Keratinocyte (primary cell): ENCODE results near the gene PPP2R5C.
"Not testable (repeated sequence)": the region's sequence is repeated elsewhere in the genome, so short reads cannot be mapped to it uniquely, and the experiment has no call there.

Experiments
- EZH2 ChIP-seq: IDR thresholded peaks from one replicate; pipeline ENCODE4 v1.6.1; 2012; ENCODE audit warnings: inconsistent platforms, mild to moderate bottlenecking, low read length, moderate library complexity
- TF ChIP-seq, protein P1 (sequence below), 3 experiments: IDR thresholded peaks in 1 of 3; conservative IDR thresholded peaks in 1 of 3; optimal IDR thresholded peaks in 1 of 3; 2 replicates in 2 of 3; 3 replicates in 1 of 3; pipeline versions ENCODE3 to v1.5.1; 2011; ENCODE audit warnings: low read length in 3 of 3, mild to moderate bottlenecking in 3 of 3, moderate library complexity in 2 of 3, control low read depth in 1 of 3, inconsistent platforms in 1 of 3; ENCODE audit not compliant: insufficient read depth in 2 of 3; ENCODE audit errors: extremely low read depth in 1 of 3

DNA sequence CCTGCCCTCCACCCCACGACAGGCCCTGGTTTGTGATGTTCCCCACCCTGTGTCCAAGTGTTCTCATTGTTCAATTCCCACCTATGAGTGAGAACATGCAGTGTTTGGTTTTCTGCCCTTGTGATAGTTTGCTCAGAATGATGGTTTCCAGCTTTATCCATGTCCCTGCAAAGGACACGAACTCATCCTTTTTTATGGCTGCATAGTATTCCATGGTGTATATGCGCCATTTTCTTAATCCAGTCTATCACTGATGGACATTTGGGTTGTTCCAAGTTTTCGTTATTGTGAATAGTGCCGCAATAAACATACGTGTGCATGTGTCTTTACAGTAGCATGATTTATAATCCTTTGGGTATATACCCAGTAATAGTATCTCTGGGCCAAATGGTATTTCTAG is 17.1 kb upstream of the PPP2R5C start:
- TF ChIP-seq, protein P1, sequence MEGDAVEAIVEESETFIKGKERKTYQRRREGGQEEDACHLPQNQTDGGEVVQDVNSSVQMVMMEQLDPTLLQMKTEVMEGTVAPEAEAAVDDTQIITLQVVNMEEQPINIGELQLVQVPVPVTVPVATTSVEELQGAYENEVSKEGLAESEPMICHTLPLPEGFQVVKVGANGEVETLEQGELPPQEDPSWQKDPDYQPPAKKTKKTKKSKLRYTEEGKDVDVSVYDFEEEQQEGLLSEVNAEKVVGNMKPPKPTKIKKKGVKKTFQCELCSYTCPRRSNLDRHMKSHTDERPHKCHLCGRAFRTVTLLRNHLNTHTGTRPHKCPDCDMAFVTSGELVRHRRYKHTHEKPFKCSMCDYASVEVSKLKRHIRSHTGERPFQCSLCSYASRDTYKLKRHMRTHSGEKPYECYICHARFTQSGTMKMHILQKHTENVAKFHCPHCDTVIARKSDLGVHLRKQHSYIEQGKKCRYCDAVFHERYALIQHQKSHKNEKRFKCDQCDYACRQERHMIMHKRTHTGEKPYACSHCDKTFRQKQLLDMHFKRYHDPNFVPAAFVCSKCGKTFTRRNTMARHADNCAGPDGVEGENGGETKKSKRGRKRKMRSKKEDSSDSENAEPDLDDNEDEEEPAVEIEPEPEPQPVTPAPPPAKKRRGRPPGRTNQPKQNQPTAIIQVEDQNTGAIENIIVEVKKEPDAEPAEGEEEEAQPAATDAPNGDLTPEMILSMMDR (optimal IDR thresholded peaks at IDR 0.05 in 1 of 3, IDR thresholded peaks at IDR 0.05 in 1 of 3, conservative IDR thresholded peaks at IDR 0.05 in 1 of 3; ENCODE audit: extremely low read depth in 1 of 3, insufficient read depth in 2 of 3, low read length in 3 of 3), result not testable (repeated sequence)
- TF ChIP-seq EZH2, result not testable (repeated sequence)
